ENCODE measurements around the gene PRCP. TPM values are rescaled to one million over a fixed set of nuclear protein-coding genes. Genes with fewer than 3 reads are reported as not detected.
"Not testable (repeated sequence)": the region's sequence is repeated elsewhere in the genome, so short reads cannot be mapped to it uniquely, and the experiment has no call there.

Gene PRCP
- total and polyA plus RNA-seq, 4 donors, result 25.4 to 126 (median 46.6) TPM

DNA sequence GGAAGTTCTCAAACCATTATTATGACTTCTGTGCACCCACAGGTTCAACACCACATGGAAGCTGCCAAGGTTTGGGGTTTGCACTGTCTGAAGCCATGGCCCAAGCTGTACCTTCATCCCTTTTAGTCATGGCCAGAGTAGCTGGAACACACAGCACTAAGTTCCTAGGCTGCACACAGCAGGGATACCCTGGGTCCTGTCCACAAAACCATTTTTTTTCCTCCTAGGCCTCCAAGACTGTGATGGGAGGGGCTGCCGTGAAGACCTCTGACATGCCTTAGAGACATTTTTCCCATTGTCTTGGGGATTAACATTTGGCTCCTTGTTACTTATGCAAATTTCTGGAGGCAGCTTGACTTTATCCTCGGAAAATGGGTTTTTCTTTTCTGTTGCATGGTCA, 44.0 kb upstream of the PRCP start:
- H3K4me3 ChIP-seq, result no peak overlapping the region
- peaks cover 0 to 2% (median 0%) of the 10 kb centered on the region in 4 donors for H3K9me3 ChIP-seq (ENCODE audit: control insufficient read depth in 4 of 4, insufficient read depth in 3 of 4, low read length in 3 of 4)
- no peaks in the 10 kb centered on the region for H3K4me1 ChIP-seq (ENCODE audit: control insufficient read depth in 5 of 5, insufficient read depth in 5 of 5, low read length in 5 of 5)
- no peaks in the 10 kb centered on the region for H3K27me3 ChIP-seq (ENCODE audit: control insufficient read depth in 3 of 3, insufficient read depth in 3 of 3, low read length in 2 of 3)
- WGBS, 2 donors, result 91 to 93% methylated on average over 2 of the region's 2 CpGs
- no peaks in the 10 kb centered on the region for H3K36me3 ChIP-seq (ENCODE audit: control insufficient read depth in 4 of 4, insufficient read depth in 4 of 4, low read length in 4 of 4)
- H3K27ac ChIP-seq (ENCODE audit: low read depth in 1 of 2, low read length in 1 of 2), result no peak overlapping the region
- no peak overlapping the region for H3K9ac ChIP-seq (ENCODE audit: insufficient read depth in 1 of 2, low read length in 2 of 2)
- DNase-seq, result no peak
- TF ChIP-seq, protein P1, sequence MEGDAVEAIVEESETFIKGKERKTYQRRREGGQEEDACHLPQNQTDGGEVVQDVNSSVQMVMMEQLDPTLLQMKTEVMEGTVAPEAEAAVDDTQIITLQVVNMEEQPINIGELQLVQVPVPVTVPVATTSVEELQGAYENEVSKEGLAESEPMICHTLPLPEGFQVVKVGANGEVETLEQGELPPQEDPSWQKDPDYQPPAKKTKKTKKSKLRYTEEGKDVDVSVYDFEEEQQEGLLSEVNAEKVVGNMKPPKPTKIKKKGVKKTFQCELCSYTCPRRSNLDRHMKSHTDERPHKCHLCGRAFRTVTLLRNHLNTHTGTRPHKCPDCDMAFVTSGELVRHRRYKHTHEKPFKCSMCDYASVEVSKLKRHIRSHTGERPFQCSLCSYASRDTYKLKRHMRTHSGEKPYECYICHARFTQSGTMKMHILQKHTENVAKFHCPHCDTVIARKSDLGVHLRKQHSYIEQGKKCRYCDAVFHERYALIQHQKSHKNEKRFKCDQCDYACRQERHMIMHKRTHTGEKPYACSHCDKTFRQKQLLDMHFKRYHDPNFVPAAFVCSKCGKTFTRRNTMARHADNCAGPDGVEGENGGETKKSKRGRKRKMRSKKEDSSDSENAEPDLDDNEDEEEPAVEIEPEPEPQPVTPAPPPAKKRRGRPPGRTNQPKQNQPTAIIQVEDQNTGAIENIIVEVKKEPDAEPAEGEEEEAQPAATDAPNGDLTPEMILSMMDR (IDR thresholded peaks at IDR 0.05; ENCODE audit: control extremely low read depth, extremely low read depth), result no peak
- no peak for ATAC-seq (ENCODE audit: insufficient read depth, low FRiP score)

DNA sequence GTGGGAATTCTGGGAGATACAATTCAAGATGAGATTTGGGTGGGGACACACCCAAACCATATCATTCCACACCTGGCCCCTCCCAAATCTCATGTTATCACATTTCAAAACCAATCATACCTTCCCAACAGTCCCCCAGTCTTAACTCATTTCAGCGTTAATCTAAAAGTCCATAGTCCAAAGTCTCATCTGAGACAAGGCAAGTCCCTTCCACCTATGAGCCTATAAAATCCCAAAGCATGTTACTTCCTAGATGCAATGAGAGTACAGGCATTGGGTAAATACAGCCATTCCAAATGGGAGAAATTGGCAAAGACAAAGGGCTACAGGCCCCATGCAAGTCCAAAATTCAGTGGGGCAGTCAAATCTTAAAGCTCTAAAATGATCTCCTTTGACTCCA, 43.2 kb upstream of the PRCP start:
- ATAC-seq (ENCODE audit: insufficient read depth, low FRiP score); H3K4me3 ChIP-seq; DNase-seq; H3K4me1 ChIP-seq (ENCODE audit: control insufficient read depth in 5 of 5, insufficient read depth in 5 of 5, low read length in 5 of 5); H3K9me3 ChIP-seq (ENCODE audit: control insufficient read depth in 4 of 4, insufficient read depth in 3 of 4, low read length in 3 of 4); H3K27me3 ChIP-seq (ENCODE audit: control insufficient read depth in 3 of 3, insufficient read depth in 3 of 3, low read length in 2 of 3); H3K9ac ChIP-seq (ENCODE audit: insufficient read depth in 1 of 2, low read length in 2 of 2); H3K36me3 ChIP-seq (ENCODE audit: control insufficient read depth in 4 of 4, insufficient read depth in 4 of 4, low read length in 4 of 4); H3K27ac ChIP-seq (ENCODE audit: low read depth in 1 of 2, low read length in 1 of 2): not testable (repeated sequence)
- WGBS, 2 donors, result 97 to 99% methylated on average over 1 of the region's 1 CpG

- WGBS, 2 donors, result 98 to 100% methylated on average over 2 of the region's 2 CpGs
- Histone ChIP-seq H3K9me3 (ENCODE audit: control insufficient read depth in 4 of 4, insufficient read depth in 3 of 4, low read length in 3 of 4) (peaks cover 0 to 2% (median 0%) of the 10 kb centered on the region in 4 donors), H3K4me1 (ENCODE audit: control insufficient read depth in 5 of 5, insufficient read depth in 5 of 5, low read length in 5 of 5) (no peaks in the 10 kb centered on the region), H3K4me3 (no peak overlapping the region), H3K27me3 (ENCODE audit: control insufficient read depth in 3 of 3, insufficient read depth in 3 of 3, low read length in 2 of 3) (no peaks in the 10 kb centered on the region), H3K36me3 (ENCODE audit: control insufficient read depth in 4 of 4, insufficient read depth in 4 of 4, low read length in 4 of 4) (no peaks in the 10 kb centered on the region), H3K9ac (ENCODE audit: insufficient read depth in 1 of 2, low read length in 2 of 2) (no peak overlapping the region), H3K27ac (ENCODE audit: low read depth in 1 of 2, low read length in 1 of 2) (no peak overlapping the region)
- no peak for DNase-seq
- TF ChIP-seq, protein P1 (IDR thresholded peaks at IDR 0.05; ENCODE audit: control extremely low read depth, extremely low read depth), result no peak
- no peak for ATAC-seq (ENCODE audit: insufficient read depth, low FRiP score)
Measured at GRCh38 chr11:82942376-82942775, 42.1 kb upstream of the PRCP start.

DNA sequence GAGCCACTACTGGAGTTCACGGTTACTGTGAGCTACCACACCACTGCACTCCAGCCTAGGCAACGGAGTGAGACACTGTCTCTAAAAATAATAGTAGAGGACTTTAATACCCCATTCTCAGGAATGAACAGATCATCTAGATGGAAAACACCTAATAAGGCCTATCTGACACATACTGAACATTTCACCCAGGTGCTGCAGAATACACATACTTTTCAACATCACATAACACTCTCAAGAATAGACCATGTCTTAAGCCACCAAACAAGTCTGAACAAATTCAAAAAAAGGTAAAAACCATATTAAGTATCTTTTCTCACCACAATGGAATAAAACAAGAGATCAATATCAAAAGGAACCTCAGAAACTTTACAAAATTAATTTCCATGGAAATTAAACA, 39.2 kb upstream of the PRCP start:
- TF ChIP-seq, protein P1 (IDR thresholded peaks at IDR 0.05; ENCODE audit: control extremely low read depth, extremely low read depth), result no peak
- no peak overlapping the region for H3K4me3 ChIP-seq
- DNase-seq (no peak), ATAC-seq (ENCODE audit: insufficient read depth, low FRiP score) (no peak)
- H3K4me1 ChIP-seq (ENCODE audit: control insufficient read depth in 5 of 5, insufficient read depth in 5 of 5, low read length in 5 of 5), result no peaks in the 10 kb centered on the region
- peaks cover 0 to 2% (median 0%) of the 10 kb centered on the region in 4 donors for H3K9me3 ChIP-seq (ENCODE audit: control insufficient read depth in 4 of 4, insufficient read depth in 3 of 4, low read length in 3 of 4)
- no peaks in the 10 kb centered on the region for H3K27me3 ChIP-seq (ENCODE audit: control insufficient read depth in 3 of 3, insufficient read depth in 3 of 3, low read length in 2 of 3)
- 95 to 98% methylated on average over 2 of the region's 2 CpGs for WGBS, 2 donors
- no peak overlapping the region for H3K9ac ChIP-seq (ENCODE audit: insufficient read depth in 1 of 2, low read length in 2 of 2)
- H3K27ac ChIP-seq (ENCODE audit: low read depth in 1 of 2, low read length in 1 of 2), result no peak overlapping the region
- no peaks in the 10 kb centered on the region for H3K36me3 ChIP-seq (ENCODE audit: control insufficient read depth in 4 of 4, insufficient read depth in 4 of 4, low read length in 4 of 4)

All from lung (tissue), 12 donors.